Osteoblast (primary cell): ENCODE measurements around the gene BRIX1. TPM values are rescaled to one million over a fixed set of nuclear protein-coding genes. Genes with fewer than 3 reads are reported as not detected.

Experiments used
- DNase-seq: peaks from one replicate; pipeline ENCODE4 v3.0.0; 2011; ENCODE audit warnings: low spot score, mixed read lengths; ENCODE audit not compliant: insufficient read length; ENCODE audit errors: missing footprints
- H2AFZ ChIP-seq: 2 replicates; pipeline ENCODE4 v1.6.0; 2011; ENCODE audit warnings: mild to moderate bottlenecking, low read length
- H3K27ac ChIP-seq: 2 replicates; pipeline ENCODE4 v1.5.1; 2011; ENCODE audit warnings: mild to moderate bottlenecking, low read depth, low read length, moderate library complexity
- H3K27me3 ChIP-seq: 2 replicates; pipeline ENCODE4 v1.6.0; 2012; ENCODE audit warnings: mild to moderate bottlenecking, control low read depth, inconsistent platforms, low read length, moderate library complexity; ENCODE audit not compliant: insufficient read depth
- H3K36me3 ChIP-seq: 2 replicates; pipeline ENCODE4 v1.5.1; 2011; ENCODE audit warnings: mild to moderate bottlenecking, low read length, control low read depth, moderate library complexity; ENCODE audit not compliant: insufficient read depth
- H3K4me1 ChIP-seq: 2 replicates; pipeline ENCODE4 v1.5.1; 2011; ENCODE audit warnings: mild to moderate bottlenecking, low read length, control low read depth, moderate library complexity; ENCODE audit not compliant: insufficient read depth
- H3K4me2 ChIP-seq: 2 replicates; pipeline ENCODE4 v1.6.0; 2011; ENCODE audit warnings: mild to moderate bottlenecking, low read length; ENCODE audit not compliant: insufficient read depth
- H3K4me3 ChIP-seq: fragments of 200-600 bp; sonication (generic); 3 replicates; pipeline ENCODE4 v1.5.1; 2012; ENCODE audit warnings: mild to moderate bottlenecking, low read length, inconsistent platforms; ENCODE audit not compliant: insufficient read depth
- H3K79me2 ChIP-seq: 2 replicates; pipeline ENCODE4 v1.6.0; 2012; ENCODE audit warnings: mild to moderate bottlenecking, low read length, control low read depth, inconsistent platforms; ENCODE audit not compliant: insufficient read depth
- H3K9me3 ChIP-seq: 2 replicates; pipeline ENCODE4 v1.5.1; 2011; ENCODE audit warnings: low read depth, low read length, control low read depth
- H4K20me1 ChIP-seq: 2 replicates; pipeline ENCODE4 v1.6.0; 2012; ENCODE audit warnings: mild to moderate bottlenecking, low read length, control low read depth; ENCODE audit not compliant: insufficient read depth
- CTCF ChIP-seq: IDR thresholded peaks from 2 replicates; pipeline ENCODE4 v1.5.1; 2011; ENCODE audit warnings: mild to moderate bottlenecking, low read depth, low read length, moderate library complexity; ENCODE audit errors: extremely low read depth
- total RNA-seq: library from RNA; depleted of rRNA; stranded (reverse); fragments of >200 nt; gene quantifications from 2 replicates; pipeline ENCODE4 v1.2.3, GENCODE V29; 2012

BRIX1 gene
- total RNA-seq, 1 donor: 59.7 TPM

DNA sequence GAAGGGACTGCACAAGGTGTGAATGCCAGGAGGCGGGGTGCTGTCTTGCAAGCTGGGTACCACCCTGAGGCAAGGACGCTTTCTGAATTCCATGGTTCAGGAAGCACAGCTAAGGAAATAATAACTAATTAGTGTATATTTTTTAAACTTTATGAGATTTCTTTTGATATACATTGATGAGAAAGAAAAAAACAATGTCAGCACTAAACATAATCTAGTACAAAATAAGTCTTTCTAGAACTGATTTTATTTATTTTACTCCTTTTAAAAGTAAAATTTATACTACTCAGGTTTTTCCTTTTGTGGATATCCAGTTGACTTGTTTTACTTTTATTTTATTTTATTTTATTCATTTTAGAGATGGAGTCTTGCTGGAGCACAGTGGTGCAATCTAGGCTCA is 17.4 kb downstream of the BRIX1 start:
- H3K4me1 ChIP-seq: peaks cover 11% of the 10 kb centered on the region

DNA sequence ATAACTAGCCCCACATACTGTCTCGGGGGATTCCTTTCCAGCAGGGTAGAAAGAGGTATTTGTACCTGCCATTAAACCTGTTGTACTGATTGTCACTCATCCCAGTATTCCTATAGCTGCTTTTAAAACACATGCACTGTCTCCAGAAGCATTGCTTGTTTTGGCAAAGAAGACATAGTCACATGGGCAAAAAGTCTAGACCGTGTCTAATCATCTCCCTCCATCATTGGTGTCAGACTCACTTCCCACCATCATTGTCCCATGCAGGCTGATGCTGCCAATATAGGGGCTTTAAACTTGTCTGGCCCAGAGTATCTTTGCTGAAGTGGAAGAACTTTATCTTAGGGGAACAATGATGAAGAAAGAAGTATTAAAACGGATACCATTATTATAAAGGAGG is 26.4 kb downstream of the BRIX1 start:
- no peak overlapping the region for H3K27ac ChIP-seq
- no peaks in the 10 kb centered on the region for H4K20me1 ChIP-seq
- H3K9me3 ChIP-seq: no peaks in the 10 kb centered on the region
- H2AFZ ChIP-seq: no peak overlapping the region
- no peaks in the 10 kb centered on the region for H3K79me2 ChIP-seq
- H3K4me2 ChIP-seq: no peak overlapping the region
- no peaks in the 10 kb centered on the region for H3K4me1 ChIP-seq
- no peaks in the 10 kb centered on the region for H3K27me3 ChIP-seq
- no peak for DNase-seq
- TF ChIP-seq CTCF: no peak
- H3K4me3 ChIP-seq: no peak overlapping the region
- H3K36me3 ChIP-seq: peaks cover 63% of the 10 kb centered on the region

More for the DNA sequence above, 17.4 kb downstream of the BRIX1 start:
- Histone ChIP-seq H3K27ac (no peak overlapping the region), H3K4me3 (no peak overlapping the region), H3K79me2 (peaks cover 53% of the 10 kb centered on the region), H4K20me1 (peaks cover 13% of the 10 kb centered on the region), H3K27me3 (no peaks in the 10 kb centered on the region), H3K9me3 (no peaks in the 10 kb centered on the region), H3K4me2 (no peak overlapping the region), H3K36me3 (peaks cover 21% of the 10 kb centered on the region), H2AFZ (no peak overlapping the region)
- no peak for DNase-seq
- TF ChIP-seq CTCF: no peak

DNA sequence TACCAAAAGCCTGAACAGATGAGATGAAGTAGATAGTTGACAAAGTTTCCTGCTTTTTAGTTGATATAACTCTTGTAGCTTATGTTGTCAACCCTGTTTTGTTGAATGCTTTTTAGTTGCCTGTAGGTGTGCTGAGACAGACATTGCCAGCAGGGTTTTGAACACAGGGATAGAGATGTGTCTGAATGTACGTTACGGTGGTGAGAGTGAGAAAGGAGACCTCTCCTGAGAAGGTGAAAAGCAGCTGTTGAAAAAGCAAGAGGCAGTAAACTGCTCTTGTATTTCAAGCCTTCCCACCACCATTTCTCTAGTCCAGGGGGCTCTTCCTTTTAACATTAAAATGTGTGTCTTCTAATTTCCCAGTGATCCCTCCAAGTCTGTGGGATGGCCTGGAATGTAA is 28.5 kb downstream of the BRIX1 start:
- no peak overlapping the region for H3K27ac ChIP-seq
- H3K79me2 ChIP-seq: no peaks in the 10 kb centered on the region
- TF ChIP-seq CTCF: no peak
- H4K20me1 ChIP-seq: no peaks in the 10 kb centered on the region
- H3K27me3 ChIP-seq: no peaks in the 10 kb centered on the region
- DNase-seq: no peak
- no peaks in the 10 kb centered on the region for H3K4me1 ChIP-seq
- H3K36me3 ChIP-seq: peaks cover 45% of the 10 kb centered on the region
- no peak overlapping the region for H3K4me2 ChIP-seq
- no peak overlapping the region for H2AFZ ChIP-seq
- H3K4me3 ChIP-seq: no peak overlapping the region
- no peaks in the 10 kb centered on the region for H3K9me3 ChIP-seq

DNA sequence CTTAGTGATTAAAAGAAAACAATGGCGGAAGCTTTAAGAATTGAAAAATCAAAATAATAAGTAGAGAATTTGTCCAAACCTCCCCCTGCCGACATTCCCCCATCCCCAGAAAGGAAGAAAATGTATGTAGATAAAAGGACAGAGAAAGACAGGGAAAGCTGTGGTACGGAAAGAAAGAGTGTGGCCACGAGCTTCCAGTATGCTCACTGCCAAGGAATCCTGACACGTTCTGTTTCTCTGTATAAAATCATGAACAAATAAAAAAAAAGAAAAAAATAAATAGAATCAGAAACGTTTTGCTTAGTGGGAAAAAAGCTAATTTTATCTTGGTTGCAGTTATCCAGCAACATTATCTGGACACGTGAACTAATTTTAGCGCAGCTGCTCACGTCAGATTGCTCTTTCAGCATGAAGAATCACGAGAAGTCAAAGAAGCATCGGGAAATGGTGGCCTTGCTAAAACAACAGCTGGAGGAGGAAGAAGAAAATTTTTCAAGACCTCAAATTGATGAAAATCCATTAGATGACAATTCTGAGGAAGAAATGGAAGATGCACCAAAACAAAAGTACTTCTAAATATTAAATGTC is 29.0 kb downstream of the BRIX1 start:
- H3K36me3 ChIP-seq: peaks cover 43% of the 10 kb centered on the region
- DNase-seq: no peak
- H3K79me2 ChIP-seq: no peaks in the 10 kb centered on the region
- H3K9me3 ChIP-seq: no peaks in the 10 kb centered on the region
- H4K20me1 ChIP-seq: no peaks in the 10 kb centered on the region
- no peaks in the 10 kb centered on the region for H3K4me1 ChIP-seq
- TF ChIP-seq CTCF: no peak
- no peaks in the 10 kb centered on the region for H3K27me3 ChIP-seq
- H2AFZ ChIP-seq: no peak overlapping the region
- H3K27ac ChIP-seq: no peak overlapping the region
- no peak overlapping the region for H3K4me3 ChIP-seq
- H3K4me2 ChIP-seq: no peak overlapping the region
